ENCODE data around the gene CRMP1. TPM values are rescaled to one million over a fixed set of nuclear protein-coding genes. Genes with fewer than 3 reads are reported as not detected.

CRMP1 gene
- total RNA-seq, 1 experiment from 2014 or later = not detected

GRCh38 chr4:5877392-5877791 lies 15.5 kb downstream of the CRMP1 start:
- TF ChIP-seq CTCF (conservative IDR thresholded peaks at IDR 0.05; ENCODE audit: low read depth, low read length) = no peak
- TF ChIP-seq EZH2 (IDR thresholded peaks at IDR 0.05; ENCODE audit: low read length, unreplicated experiment) = no peak
- no peak for TF ChIP-seq EZH2phosphoT487 (IDR thresholded peaks at IDR 0.05; ENCODE audit: borderline replicate concordance, low read length)
- CTCF ChIA-PET = no interaction called here
- no peak overlapping the region for H3K4me3 ChIP-seq (ENCODE audit: low read length)
- intact Hi-C loops (cut with micrococcal nuclease) = no loop called here
- ATAC-seq (no peak), DNase-seq (no peak)
- no peaks in the 10 kb centered on the region for H3F3A ChIP-seq (ENCODE audit: low read length, unreplicated experiment)
- H3K79me2 ChIP-seq (ENCODE audit: low read length) = no peaks in the 10 kb centered on the region
- H3K4me2 ChIP-seq (ENCODE audit: low read length) = no peak overlapping the region
- POLR2A ChIA-PET (ENCODE audit: unreplicated experiment) = no interaction called here
- no peaks in the 10 kb centered on the region for H3K9me2 ChIP-seq (replicated peaks; ENCODE audit: low read length)
- H3K27me3 ChIP-seq (ENCODE audit: low read length) = peaks cover 19% of the 10 kb centered on the region; the same call in 1 of the 2 replicates
- H2AFZ ChIP-seq (ENCODE audit: low read length) = no peak overlapping the region
- no peaks in the 10 kb centered on the region for H4K20me1 ChIP-seq (ENCODE audit: low read length)
- no TSS peak for BruUV-seq (replicated peaks)
- H3K36me3 ChIP-seq (ENCODE audit: low read depth, low read length) = no peaks in the 10 kb centered on the region
- H3K27ac ChIP-seq (ENCODE audit: low read length) = no peak overlapping the region
- H3K9me3 ChIP-seq (ENCODE audit: low read length) = no peaks in the 10 kb centered on the region
- no peaks in the 10 kb centered on the region for H3K4me1 ChIP-seq (ENCODE audit: insufficient read depth, low read length)
- no peak overlapping the region for H3K9ac ChIP-seq (ENCODE audit: low read length)

GRCh38 chr4:5874811-5875449 lies 18.0 kb downstream of the CRMP1 start:
- Histone ChIP-seq H3K27me3 (ENCODE audit: low read length) (peaks cover 29% of the 10 kb centered on the region), H3K79me2 (ENCODE audit: low read length) (no peaks in the 10 kb centered on the region), H3K4me1 (ENCODE audit: insufficient read depth, low read length) (no peaks in the 10 kb centered on the region), H3K9me3 (ENCODE audit: low read length) (no peaks in the 10 kb centered on the region), H3K4me3 (ENCODE audit: low read length) (no peak overlapping the region), H3K27ac (ENCODE audit: low read length) (no peak overlapping the region), H2AFZ (ENCODE audit: low read length) (no peak overlapping the region), H3K9me2 (replicated peaks; ENCODE audit: low read length) (no peaks in the 10 kb centered on the region), H3K36me3 (ENCODE audit: low read depth, low read length) (no peaks in the 10 kb centered on the region), H3K4me2 (ENCODE audit: low read length) (no peak overlapping the region), H3F3A (ENCODE audit: low read length, unreplicated experiment) (no peaks in the 10 kb centered on the region), H3K9ac (ENCODE audit: low read length) (no peak overlapping the region), H4K20me1 (ENCODE audit: low read length) (no peaks in the 10 kb centered on the region)
- BruUV-seq (replicated peaks) = no TSS peak
- POLR2A ChIA-PET (ENCODE audit: unreplicated experiment) = no interaction called here
- peak; percentile 56 for DNase-seq
- ATAC-seq = peak; percentile 37; the same call in 1 of the 2 replicates
- CTCF ChIA-PET = no interaction called here
- no peak for TF ChIP-seq CTCF (conservative IDR thresholded peaks at IDR 0.05; ENCODE audit: low read depth, low read length)
- no peak for TF ChIP-seq EZH2phosphoT487 (IDR thresholded peaks at IDR 0.05; ENCODE audit: borderline replicate concordance, low read length)
- no peak for TF ChIP-seq EZH2 (IDR thresholded peaks at IDR 0.05; ENCODE audit: low read length, unreplicated experiment)
- intact Hi-C loops (cut with micrococcal nuclease) = no loop called here

GRCh38 chr4:5870701-5871100 lies 22.2 kb downstream of the CRMP1 start:
- H3K79me2 ChIP-seq (ENCODE audit: low read length) = no peaks in the 10 kb centered on the region
- DNase-seq (no peak), ATAC-seq (no peak)
- no peaks in the 10 kb centered on the region for H3K4me1 ChIP-seq (ENCODE audit: insufficient read depth, low read length)
- peaks cover 34% of the 10 kb centered on the region for H3K27me3 ChIP-seq (ENCODE audit: low read length)
- POLR2A ChIA-PET (ENCODE audit: unreplicated experiment) = no interaction called here
- no peaks in the 10 kb centered on the region for H4K20me1 ChIP-seq (ENCODE audit: low read length)
- no peaks in the 10 kb centered on the region for H3K9me2 ChIP-seq (replicated peaks; ENCODE audit: low read length)
- H3K27ac ChIP-seq (ENCODE audit: low read length) = no peak overlapping the region
- H3K4me3 ChIP-seq (ENCODE audit: low read length) = no peak overlapping the region
- H3K9me3 ChIP-seq (ENCODE audit: low read length) = no peaks in the 10 kb centered on the region
- H3K4me2 ChIP-seq (ENCODE audit: low read length) = no peak overlapping the region
- no peak overlapping the region for H2AFZ ChIP-seq (ENCODE audit: low read length)
- CTCF ChIA-PET = no interaction called here
- TF ChIP-seq EZH2phosphoT487 (IDR thresholded peaks at IDR 0.05; ENCODE audit: borderline replicate concordance, low read length) = no peak
- TF ChIP-seq EZH2 (IDR thresholded peaks at IDR 0.05; ENCODE audit: low read length, unreplicated experiment) = no peak
- no peak for TF ChIP-seq CTCF (conservative IDR thresholded peaks at IDR 0.05; ENCODE audit: low read depth, low read length)
- no peaks in the 10 kb centered on the region for H3K36me3 ChIP-seq (ENCODE audit: low read depth, low read length)
- no peak overlapping the region for H3K9ac ChIP-seq (ENCODE audit: low read length)
- H3F3A ChIP-seq (ENCODE audit: low read length, unreplicated experiment) = no peaks in the 10 kb centered on the region
- BruUV-seq (replicated peaks) = no TSS peak
- intact Hi-C loops (cut with micrococcal nuclease) = no loop called here

All from PC-3 (cell line).